Colon (tissue), 2 donors: Measurements from ENCODE around the gene NUMA1.

Experiments used
- FAIRE-seq: peaks from 2 replicates; lab custom pipeline; 2012; peaks lifted over from hg19 to GRCh38; lab: Jason Lieb, UNC
- donor health status: control.
- donor health status: control.

NUMA1 gene

DNA sequence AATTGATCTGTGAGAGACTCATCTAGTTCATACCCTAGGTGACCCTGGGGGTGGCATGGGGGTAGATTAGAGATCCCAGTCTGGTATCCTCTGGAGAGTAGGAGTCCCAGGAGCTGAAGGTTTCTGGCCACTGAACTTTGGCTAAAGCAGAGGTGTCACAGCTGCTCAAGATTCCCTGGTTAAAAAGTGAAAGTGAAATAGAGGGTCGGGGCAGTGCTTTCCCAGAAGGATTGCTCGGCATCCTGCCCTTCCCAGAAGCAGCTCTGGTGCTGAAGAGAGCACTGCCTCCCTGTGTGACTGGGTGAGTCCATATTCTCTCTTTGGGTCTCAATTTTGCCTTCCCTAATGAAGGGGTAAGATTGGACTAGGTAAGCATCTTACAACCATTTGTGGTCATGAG lies 81.0 kb downstream of the NUMA1 start:
- FAIRE-seq: no peak

DNA sequence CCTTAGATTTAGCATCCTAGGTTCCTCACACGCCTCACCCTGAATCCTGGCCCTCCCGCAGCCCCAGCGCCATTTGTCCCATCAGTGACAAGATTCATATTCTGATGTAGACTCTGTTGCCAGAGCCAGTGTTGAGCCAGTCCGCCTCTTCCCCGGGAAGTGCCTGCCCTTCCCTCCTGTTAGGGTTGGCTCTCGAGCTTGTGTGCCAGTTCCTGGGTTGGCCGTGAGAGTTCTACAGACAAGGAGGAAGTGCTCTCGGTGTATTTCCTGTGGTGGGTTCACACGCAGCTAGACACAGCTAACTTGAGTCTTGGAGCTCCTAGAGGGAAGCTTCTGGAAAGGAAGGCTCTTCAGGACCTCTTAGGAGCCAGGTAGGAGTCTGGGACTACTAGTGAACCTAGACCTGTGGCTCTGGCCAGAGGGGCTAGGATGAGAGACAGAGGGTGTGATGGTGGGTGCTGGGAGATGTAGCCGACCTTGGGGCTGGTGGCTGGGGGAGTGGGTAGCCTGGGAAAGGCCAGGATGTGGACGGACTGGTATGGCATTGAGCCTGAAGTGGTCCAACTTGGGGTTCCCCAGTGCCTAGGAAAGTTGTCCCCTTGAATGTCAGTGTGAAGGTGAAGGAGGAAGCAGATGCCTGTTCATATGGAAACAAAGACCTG lies 81.6 kb downstream of the NUMA1 start, which contains the start of gene IL18BP:
IL18BP (plus strand) TSS at position 261 of the 662 bp plus-strand sequence. CDS start 1,076 bp downstream, outside the sequence.
- FAIRE-seq: no peak

DNA sequence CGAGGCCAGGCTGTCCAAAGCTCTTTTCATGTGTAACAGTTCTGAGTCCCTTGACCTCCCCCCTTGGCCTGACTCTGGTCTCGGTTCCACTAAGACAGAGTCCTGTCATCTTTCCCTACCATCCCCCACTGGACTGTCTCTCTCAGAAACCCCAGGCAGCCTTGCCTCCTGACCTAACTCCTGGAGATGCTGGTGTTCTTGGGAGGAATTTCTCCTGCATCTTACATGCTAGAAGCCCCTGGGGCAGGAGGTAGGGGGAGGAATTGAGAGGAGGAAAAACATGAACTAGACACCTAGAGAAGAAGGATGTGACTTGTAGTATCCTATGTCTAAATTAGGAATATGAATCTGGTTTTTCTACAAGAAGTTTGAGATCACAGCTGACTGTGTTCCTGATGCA lies 82.3 kb downstream of the NUMA1 start:
- FAIRE-seq: no peak

DNA sequence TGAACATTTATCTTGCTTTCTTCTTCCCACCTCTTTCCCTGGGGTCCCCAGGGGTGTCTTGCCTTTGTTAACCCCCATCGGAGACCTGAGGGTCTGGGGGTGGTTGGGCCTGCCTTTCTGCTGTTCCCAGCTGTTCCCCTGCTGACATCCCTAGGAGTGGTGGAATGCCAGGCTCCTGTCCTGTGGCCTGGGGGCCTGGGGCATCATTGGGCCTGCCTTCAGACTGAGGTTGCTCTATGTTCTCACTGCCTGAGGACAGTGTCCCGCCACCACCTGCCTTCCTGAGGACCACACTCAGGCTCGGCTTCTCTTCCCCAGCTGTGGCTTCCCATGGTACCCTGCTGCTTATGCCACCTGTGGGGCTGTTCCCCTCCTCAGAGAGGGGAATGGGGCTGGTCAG lies 82.7 kb downstream of the NUMA1 start:
- no peak for FAIRE-seq

DNA sequence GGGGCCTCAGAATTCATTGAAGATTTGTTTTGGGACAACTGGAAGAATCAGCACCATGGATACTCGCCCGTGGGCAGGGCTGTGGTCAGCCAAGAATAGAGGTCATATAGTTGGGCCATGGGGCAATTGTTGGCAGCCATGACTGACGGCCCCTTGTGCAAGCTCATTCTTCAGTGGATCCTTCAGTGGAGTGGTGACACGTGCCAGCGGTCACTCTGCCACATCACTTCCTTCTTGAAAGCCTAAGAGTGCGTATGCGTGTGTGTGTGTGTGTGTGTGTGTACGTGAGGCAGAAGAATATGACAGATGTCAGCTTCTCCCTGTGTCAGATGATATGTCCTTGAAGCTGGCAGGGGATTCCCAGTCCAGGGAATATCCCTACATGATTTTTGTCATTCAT lies 83.4 kb downstream of the NUMA1 start:
- no peak for FAIRE-seq

DNA sequence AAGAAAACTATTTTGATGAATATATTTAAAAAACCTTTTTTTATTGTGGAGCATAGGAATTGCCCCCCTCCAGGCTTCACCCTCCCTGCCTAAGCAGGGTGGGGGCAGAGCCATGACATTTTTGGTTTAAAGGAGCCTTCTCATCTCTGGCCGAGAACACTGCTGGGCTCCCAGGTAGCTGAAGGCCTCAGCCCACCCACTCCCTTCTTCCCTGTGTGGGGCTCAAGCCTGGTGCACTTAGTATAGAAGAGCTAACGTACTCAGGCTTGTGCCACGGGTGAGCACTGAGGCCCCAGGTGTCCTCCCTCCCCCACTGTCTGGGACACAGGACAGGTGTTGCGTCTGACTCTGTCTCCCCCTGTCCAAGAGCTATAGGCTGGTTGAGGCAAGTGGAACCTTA lies 83.8 kb downstream of the NUMA1 start:
- FAIRE-seq: no peak

DNA sequence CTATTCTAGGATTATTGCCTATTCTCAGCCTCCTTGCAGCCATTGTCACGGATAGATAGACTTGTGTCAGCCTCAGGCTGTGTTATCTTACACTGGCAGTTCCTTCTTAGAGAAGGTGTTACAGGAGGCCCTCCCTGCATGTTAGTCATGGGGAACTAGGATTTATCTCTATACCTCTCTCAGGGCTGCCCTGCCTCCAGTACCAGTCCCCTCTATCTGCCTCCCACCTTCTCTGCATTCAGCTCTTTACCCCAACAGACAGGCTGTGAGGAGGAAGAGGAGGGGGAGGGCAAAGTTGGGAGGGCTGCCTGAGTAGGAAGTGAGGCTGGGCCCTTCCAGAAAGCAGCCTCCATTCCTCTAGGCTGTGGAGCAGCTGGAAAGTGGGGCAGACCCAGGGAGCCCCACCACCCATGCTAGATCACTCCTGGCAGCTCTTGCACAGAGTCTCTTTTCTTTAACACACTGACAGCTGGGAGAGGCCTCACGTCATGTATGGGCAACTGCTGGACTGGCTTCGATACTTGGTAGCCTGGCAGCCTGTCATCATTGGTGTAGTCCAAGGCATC lies 84.5 kb downstream of the NUMA1 start:
- FAIRE-seq: no peak

DNA sequence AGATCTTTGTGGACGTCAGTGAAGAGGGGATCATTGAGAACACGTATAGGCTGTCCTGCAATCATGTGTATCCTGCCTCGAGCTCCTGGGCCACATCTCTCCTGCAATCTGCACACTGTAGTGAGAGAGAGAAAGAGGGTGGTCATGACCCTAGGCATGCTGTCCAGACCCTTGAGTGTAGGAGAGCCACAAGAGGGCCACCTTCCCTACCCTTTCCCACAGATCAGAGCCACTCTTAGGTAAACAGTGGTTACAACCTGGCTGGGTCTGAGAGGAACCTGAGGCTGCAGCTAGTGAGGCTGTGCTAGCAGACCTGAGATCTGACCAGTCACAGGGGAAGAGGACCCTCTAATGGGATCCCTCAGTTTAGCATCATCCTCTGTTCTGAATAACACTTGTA lies 85.6 kb downstream of the NUMA1 start:
- FAIRE-seq: no peak

DNA sequence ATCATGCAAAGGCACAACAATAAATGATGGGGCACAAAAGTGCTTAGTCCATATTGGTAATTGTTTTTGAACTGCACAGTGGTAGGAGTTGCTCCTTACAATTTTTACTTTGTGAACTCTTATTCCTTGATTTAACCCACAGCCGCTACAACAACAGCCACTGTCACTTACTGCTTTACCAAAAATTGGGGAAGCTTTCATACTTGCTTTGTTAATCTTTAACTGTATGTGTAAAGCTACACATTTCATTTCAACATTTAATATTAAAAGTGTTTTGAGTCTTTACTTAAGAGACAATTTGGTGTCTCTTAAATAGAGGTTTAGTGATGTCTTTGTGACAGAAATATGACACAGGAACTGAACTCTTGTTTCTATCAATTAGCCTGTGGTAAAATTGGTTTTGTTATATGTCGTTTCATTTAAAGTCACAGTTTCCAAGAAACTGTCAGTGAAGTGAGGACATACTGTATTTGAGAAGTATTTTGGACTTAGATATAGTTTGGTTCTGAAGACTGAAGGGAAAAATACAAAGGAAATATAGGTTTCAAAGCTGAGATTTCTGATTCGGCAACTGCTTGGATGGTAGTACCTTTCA lies 88.1 kb downstream of the NUMA1 start:
- no peak for FAIRE-seq

DNA sequence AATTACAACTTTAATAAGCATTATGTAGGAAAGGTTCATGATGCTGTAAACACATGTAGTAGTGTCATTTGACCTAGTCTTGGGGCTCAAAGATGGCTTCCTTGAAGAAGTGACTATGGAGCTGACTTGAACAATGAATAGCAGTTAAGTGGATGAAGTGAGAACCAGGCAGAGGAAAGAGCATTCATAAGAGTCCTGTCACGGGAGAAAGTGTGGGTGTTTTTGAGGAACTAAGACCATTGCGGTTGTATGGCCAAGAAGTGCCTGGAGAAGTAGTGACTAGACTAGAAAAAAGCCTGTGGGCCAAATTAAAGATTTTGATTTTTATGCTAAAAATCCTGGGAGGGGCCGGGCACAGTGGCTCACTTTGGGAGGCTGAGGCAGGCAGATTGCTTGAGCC lies 88.8 kb downstream of the NUMA1 start:
- FAIRE-seq: no peak

DNA sequence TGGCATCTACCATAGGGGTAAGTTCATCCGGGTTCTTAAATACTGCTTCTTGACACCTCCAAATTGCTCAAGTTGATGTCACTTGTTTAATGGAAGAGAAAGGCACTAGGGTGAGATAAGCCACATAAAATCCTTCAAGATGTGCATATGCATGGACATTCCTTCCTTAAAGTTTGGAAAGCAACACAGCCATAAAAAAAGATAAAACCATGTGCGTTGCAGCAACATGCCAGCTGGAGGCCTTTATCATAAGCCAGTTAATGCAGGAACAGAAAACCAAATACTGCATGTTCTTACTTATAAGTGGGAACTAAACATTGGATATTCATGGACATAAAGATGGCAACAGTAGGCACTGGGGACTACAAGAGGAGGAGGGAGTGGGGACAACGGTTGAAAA lies 89.6 kb downstream of the NUMA1 start:
- no peak for FAIRE-seq

DNA sequence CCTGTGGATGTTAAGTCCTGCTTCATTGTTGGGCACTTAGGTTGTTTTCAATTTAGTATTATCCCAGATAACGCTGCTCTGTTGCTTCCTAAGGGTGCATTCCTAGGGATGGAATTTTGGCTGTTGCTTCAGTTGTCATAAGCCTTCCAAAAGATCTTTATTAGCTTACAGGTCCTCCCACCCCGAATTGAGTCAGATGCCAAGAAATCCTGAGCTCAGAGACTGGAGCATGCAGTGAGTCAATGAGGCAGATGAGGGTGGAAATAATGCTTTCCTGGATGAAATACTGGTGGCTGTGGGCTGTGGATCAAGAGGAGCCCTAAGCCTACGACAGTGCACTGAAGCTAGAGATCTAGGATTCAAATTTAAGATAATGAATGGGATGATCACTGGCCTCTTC lies 92.3 kb downstream of the NUMA1 start:
- no peak for FAIRE-seq

DNA sequence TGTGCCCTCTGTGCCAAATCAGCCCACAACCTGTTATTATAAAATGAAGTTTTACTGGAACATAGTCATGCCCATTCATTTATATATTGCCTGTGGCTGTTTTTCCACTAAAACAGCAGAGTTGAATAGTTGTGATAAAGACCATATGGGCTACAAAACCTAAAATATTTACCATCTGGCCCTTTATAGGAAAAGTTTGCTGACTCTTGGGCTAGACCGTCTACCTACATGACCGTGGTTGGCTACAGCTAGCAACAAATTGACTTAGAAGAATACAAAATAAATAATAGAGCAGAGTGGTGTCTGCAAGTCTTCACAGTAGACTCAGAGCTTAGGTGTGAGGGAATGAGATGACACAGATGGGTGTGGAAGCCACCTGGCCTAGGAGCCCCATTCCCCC lies 92.8 kb downstream of the NUMA1 start:
- FAIRE-seq: no peak

DNA sequence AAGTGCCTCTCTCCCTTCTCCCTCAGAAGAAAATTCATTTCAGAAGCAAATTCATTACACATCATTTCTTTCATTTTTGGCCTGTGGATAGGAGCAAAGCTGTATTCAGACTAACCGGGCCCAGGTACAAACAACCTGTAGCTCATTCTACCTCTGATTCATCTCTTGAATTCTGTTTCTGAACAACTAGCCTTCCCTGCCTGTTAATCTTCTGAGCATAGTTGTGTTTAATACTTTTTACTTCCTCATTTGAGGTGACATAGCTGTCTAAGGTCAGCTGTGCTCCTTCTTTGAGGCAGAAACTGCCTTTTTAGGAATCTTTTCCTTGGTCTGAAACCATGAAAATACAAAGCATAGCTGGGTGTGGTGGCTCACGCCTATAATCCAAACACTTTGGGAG lies 94.2 kb downstream of the NUMA1 start:
- no peak for FAIRE-seq

DNA sequence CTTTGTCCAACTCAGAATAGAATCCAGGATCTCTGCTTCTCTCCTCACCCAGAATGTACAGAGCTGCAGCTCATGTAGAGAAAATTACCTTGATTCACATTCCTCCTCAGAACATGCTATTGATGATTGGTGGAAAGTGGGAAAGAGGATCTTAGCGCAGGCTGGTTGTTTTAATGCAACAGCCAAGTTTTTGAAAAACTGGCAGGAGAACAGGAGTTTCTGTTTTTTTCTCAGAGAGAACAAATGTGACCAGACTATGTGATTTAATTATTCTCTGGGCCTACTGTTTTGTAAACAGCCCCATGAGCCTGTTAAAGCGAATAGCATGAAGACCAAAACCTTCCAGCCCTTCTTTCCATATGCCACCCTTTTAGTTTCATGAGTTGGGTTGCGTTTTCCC lies 100.7 kb downstream of the NUMA1 start:
- no peak for FAIRE-seq

DNA sequence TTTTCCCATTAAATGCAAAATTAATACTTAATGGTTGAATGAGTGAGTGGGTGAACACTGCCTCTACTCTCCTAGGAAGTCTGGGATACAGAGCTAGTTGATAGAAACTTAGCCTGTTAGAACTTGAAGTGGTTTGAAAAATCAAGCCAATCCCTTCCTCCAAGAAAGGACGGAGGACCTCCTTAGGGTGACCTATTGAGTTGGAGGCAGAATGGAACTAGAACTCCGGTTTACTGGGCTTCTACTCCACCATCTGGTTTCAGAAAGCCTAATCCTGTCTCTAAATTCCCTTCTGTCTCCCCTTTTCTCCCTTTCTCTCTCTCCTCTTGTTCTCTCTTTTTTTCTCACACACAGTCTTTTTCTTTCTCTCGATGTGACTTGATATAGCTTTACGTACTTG lies 101.2 kb downstream of the NUMA1 start:
- FAIRE-seq: no peak

DNA sequence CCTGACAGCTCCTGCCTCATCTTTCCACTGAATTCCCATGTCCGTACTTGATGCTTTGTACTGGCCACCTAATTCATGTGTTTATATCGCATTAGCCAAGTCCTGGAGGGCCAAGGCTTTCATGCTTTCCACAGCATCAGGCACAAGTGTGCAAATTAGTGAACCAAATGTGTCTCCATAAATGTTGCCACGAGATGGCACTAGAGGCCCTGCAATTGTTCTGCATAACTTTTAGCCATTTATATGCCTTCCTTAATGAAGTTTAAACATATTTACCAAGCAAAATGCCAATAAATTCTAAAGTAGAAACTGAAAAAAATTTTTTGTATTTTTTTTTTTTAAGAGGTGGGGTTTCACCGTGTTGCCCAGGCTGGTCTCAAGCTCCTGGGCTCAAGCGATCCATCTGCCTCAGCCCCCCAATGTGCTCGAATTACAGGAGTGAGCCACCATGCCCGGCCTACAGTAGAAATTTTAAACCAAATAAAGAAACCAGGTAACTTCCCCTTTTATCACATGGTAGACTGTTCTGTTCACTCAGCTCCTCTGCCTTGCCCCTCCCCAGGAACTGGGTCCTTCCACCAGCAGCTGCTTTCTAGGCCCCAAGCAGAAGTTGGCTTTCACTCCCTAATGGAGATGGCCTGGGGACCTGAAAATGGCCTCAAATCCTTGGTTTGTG lies 102.5 kb downstream of the NUMA1 start:
- no peak for FAIRE-seq

DNA sequence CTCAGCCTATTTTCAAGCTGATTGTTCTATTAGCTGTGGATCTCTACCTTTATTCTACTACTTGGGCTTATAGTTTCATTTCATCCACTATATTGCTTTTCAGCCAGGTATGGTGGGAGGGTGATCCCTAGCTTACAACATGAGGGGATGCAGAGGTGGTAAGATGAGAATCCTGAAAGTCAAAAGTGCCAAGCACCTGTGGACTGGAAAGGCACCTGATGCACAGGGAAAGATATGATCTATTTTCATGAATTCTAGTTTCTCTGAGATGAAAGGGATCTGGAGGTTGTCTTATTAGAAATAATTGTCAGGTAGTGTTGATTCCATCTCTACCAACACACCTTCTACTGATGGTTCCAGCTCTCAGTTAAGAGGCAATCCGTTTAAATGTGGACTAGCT lies 103.3 kb downstream of the NUMA1 start:
- FAIRE-seq: no peak

DNA sequence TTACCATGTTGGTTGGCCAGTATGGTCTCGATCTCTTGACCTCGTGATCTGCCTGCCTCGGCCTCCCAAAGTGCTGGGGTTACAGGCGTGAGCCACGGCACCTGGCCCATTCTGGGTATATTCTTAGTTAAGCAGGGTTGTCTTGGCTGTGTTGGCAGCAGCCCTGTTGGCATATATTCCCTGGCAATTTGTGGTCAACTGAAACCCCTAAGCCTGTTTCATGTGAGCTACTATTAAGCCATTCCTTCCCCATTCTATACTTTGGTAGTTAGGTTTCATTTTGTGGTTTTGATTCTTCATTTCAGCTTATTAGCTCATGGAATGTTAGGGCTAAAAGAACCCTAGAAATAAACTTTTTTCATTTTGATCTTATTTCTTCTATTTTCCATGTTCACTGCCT lies 103.8 kb downstream of the NUMA1 start:
- FAIRE-seq: no peak

DNA sequence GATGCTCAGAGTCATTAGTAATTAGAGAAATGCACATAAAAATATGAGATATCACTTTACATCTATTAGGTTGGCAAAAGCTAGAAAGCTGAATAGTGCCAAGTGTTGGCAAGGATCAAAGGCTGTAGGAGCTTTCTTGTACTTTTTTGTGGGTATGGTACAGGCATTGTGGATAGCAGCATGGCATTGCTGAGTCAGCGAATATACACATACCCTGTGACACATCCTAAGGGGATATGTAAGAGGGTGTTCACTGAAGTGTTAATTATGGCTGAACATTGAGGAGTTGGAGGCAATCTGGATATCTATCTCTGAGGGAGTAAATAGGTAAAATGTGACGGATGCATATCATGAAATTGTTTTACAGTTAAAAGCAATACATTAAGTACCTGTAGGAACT lies 108.7 kb downstream of the NUMA1 start:
- FAIRE-seq: no peak

DNA sequence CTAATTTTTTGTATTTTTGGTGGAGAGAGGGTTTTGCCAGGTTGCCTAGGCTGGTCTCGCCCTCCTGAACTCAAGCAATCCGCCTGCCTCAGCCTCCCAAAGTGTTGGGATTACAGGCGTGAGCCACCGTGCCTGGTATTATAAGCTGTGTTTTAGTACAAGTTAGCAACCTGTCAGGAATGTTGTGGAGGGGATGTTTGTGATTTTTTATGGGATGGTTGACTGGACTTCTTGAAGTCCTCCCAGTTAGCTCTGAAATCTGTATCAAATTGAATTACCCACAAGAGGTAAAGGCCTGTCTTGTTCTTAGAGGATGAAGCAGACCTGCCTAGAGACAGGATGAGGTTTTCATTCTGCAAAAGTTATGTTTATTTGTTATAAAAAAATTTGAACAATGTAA lies 115.7 kb downstream of the NUMA1 start:
- FAIRE-seq: no peak

DNA sequence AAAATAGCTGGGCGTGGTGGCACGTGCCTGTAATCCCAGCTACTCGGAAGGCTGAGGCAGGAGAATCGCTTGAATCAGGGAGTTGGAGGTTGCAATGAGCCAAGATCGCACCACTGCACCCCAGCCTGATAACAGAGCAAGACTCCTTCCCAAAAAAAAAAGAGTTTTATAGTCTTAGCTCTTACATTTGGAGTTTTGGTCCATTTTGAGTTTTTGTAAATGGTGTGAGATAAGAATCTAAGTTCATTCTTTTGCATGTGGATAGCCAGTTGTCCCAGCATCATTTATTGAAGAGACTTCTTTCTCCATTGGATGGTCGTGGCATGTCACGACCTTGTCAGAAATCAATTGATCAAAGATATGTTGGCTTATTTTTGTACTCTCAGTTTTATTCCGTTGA lies 116.9 kb downstream of the NUMA1 start:
- FAIRE-seq: no peak

DNA sequence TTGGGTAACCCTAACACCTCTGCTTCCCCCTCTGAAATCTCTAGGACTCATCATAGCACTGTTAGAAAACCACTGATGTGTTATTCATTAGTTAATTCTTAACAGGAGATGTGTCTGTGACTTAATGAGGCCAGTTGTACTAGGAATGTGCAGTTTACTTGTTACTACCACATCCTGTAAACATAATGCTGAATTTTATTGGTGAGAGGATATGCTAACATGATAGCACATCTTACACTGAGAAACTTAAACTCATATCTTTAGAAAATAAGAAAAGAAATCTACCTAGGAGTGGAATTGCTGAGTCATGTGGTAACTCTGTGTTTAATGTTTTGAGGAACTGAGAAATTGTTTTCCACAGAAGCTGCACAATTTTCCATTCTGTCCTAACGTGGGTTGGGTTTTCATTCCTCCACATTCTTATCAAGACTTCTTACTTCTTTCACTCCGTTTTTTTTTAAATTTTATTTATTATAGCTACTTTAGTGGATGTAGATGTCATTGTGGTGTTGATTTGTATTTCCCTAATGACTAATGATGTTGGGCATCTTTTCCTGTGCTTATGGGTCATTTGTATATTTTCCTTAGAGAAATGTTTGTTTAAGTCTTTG lies 117.8 kb downstream of the NUMA1 start:
- FAIRE-seq: no peak
